Measurements from ENCODE around the gene CD48.

Gene CD48

GRCh38 chr1:160629286-160630210 is 82.1 kb downstream of the CD48 start:
- H2BK120ac ChIP-seq (ENCODE audit: low read depth, low read length) = no peak overlapping the region
- H3K4me3 ChIP-seq (ENCODE audit: insufficient read depth in 1 of 2, low read depth in 1 of 2, low read length in 2 of 2) = no peak overlapping the region
- no peak overlapping the region for H2AK5ac ChIP-seq (ENCODE audit: low read length, severe bottlenecking)
- peak overlapping the region; percentile 4 for H2BK15ac ChIP-seq (ENCODE audit: low read depth, poor library complexity, severe bottlenecking)
- peak overlapping the region; percentile 54 for H4K91ac ChIP-seq (ENCODE audit: low read length)
- H2BK5ac ChIP-seq (ENCODE audit: low read depth, low read length, poor library complexity, severe bottlenecking) = no peak overlapping the region
- H3K9ac ChIP-seq (ENCODE audit: low read length) = no peak overlapping the region
- peaks cover 3 to 4% of the 10 kb centered on the region in 2 experiments for H3K27me3 ChIP-seq (ENCODE audit: control insufficient read depth in 1 of 2, insufficient read depth in 1 of 2, low read length in 2 of 2)
- no peak overlapping the region for H3K23ac ChIP-seq (ENCODE audit: low read length in 2 of 2)
- no peak overlapping the region for H3K4me2 ChIP-seq (ENCODE audit: low read length, poor library complexity, severe bottlenecking)
- H3K27ac ChIP-seq (ENCODE audit: low read length, poor library complexity, severe bottlenecking) = no peak overlapping the region
- no peaks in the 10 kb centered on the region for H3K9me3 ChIP-seq (ENCODE audit: control insufficient read depth, low read length)
- H3K79me1 ChIP-seq (replicated peaks; ENCODE audit: low read length, poor library complexity, severe bottlenecking) = no peaks in the 10 kb centered on the region
- H3K14ac ChIP-seq (ENCODE audit: low read length in 2 of 2) = no peak overlapping the region
- 82% methylated on average over 18 of the region's 19 CpGs for WGBS
- peaks cover 1% of the 10 kb centered on the region for H3K4me1 ChIP-seq (ENCODE audit: control insufficient read depth, insufficient read depth, low read depth, low read length)
- DNase-seq = no peak
- H3K4ac ChIP-seq (ENCODE audit: low read depth in 1 of 2, low read length in 2 of 2) = no peak overlapping the region
- H4K8ac ChIP-seq (ENCODE audit: low read length) = no peak overlapping the region
- H3K18ac ChIP-seq (ENCODE audit: low read depth in 1 of 2, low read length in 2 of 2) = no peak overlapping the region
- no peak overlapping the region for H2BK12ac ChIP-seq (ENCODE audit: low read length in 2 of 2)
- H2AFZ ChIP-seq (ENCODE audit: low read depth, low read length) = no peak overlapping the region
- H3K36me3 ChIP-seq (ENCODE audit: control insufficient read depth in 1 of 2, insufficient read depth in 2 of 2, low read depth in 1 of 2, low read length in 2 of 2) = no peaks in the 10 kb centered on the region

GRCh38 chr1:160628799-160629263 is 82.8 kb downstream of the CD48 start:
- Histone ChIP-seq H2AK5ac (ENCODE audit: low read length, severe bottlenecking) (no peak overlapping the region), H3K4me3 (ENCODE audit: insufficient read depth in 1 of 2, low read depth in 1 of 2, low read length in 2 of 2) (no peak overlapping the region), H3K27ac (ENCODE audit: low read length, poor library complexity, severe bottlenecking) (no peak overlapping the region), H2BK12ac (ENCODE audit: low read length in 2 of 2) (no peak overlapping the region), H2BK120ac (ENCODE audit: low read depth, low read length) (no peak overlapping the region), H3K9me3 (ENCODE audit: control insufficient read depth, low read length) (no peaks in the 10 kb centered on the region), H2AFZ (ENCODE audit: low read depth, low read length) (no peak overlapping the region), H3K9ac (ENCODE audit: low read length) (no peak overlapping the region), H4K8ac (ENCODE audit: low read length) (no peak overlapping the region), H3K4me2 (ENCODE audit: low read length, poor library complexity, severe bottlenecking) (no peak overlapping the region), H3K4ac (ENCODE audit: low read depth in 1 of 2, low read length in 2 of 2) (no peak overlapping the region), H2BK15ac (ENCODE audit: low read depth, poor library complexity, severe bottlenecking) (no peak overlapping the region), H3K79me1 (replicated peaks; ENCODE audit: low read length, poor library complexity, severe bottlenecking) (no peaks in the 10 kb centered on the region), H3K27me3 (ENCODE audit: control insufficient read depth in 1 of 2, insufficient read depth in 1 of 2, low read length in 2 of 2) (peaks cover 3 to 4% of the 10 kb centered on the region in 2 experiments), H3K36me3 (ENCODE audit: control insufficient read depth in 1 of 2, insufficient read depth in 2 of 2, low read depth in 1 of 2, low read length in 2 of 2) (no peaks in the 10 kb centered on the region), H3K18ac (ENCODE audit: low read depth in 1 of 2, low read length in 2 of 2) (no peak overlapping the region), H2BK5ac (ENCODE audit: low read depth, low read length, poor library complexity, severe bottlenecking) (no peak overlapping the region), H4K91ac (ENCODE audit: low read length) (no peak overlapping the region), H3K23ac (ENCODE audit: low read length in 2 of 2) (no peak overlapping the region), H3K14ac (ENCODE audit: low read length in 2 of 2) (no peak overlapping the region), H3K4me1 (ENCODE audit: control insufficient read depth, insufficient read depth, low read depth, low read length) (peaks cover 1% of the 10 kb centered on the region)
- WGBS = 86% methylated on average over 6 of the region's 8 CpGs
- DNase-seq = no peak

Measured in mesenchymal stem cell (in vitro differentiated cells and primary cell).